K562 (cell line): Measurements from ENCODE around the gene TF. TPM values are rescaled to one million over a fixed set of nuclear protein-coding genes. Genes with fewer than 3 reads are reported as not detected.

Experiments
- ATAC-seq: fragments of 200-7000 bp; cut with Tn5 transposase; 3 replicates; pipeline ENCODE4 v1.9.1; 2020; ENCODE audit warnings: moderate library complexity
- BruUV-seq: library from RNA; stranded (reverse); fragments of 400-500 nt; replicated peaks from 2 replicates; lab custom pipeline; 2021; lab: Mats Ljungman, UMichigan
- CTCF ChIA-PET: fragments of 300-600 bp; formaldehyde crosslinking; extraction: SDS; loops from one replicate; lab custom pipeline; 2021; ENCODE audit warnings: low intra/inter-chr PET ratio; lab: Yijun Ruan, JAX
- POLR2A ChIA-PET: fragments of 300-600, 350-650 bp; sonication (Branson Sonifier 250); formaldehyde crosslinking; extraction: SDS; loops from one replicate; lab custom pipeline; 2021; ENCODE audit warnings: antibody characterized with exemption, inconsistent platforms; lab: Yijun Ruan, JAX
- DNase-seq, 4 experiments: peaks; one replicate each; pipeline versions ENCODE4 v3.0.0 to v3.0.0-alpha.2; 2011 to 2018; ENCODE audit warnings: low spot score in 3 of 4, mixed read lengths in 3 of 4; ENCODE audit errors: extremely low read depth in 1 of 4
- FAIRE-seq: peaks from 2 replicates; lab custom pipeline; 2011; peaks lifted over from hg19 to GRCh38; lab: Jason Lieb, UNC
- H2AFZ ChIP-seq: 2 replicates; pipeline ENCODE4 v1.6.0; 2011; ENCODE audit warnings: low read depth, low read length, control low read depth, inconsistent platforms
- H3K27ac ChIP-seq: fragments of 200-600 bp; 3 replicates; pipeline ENCODE4 v1.8.0; 2011; ENCODE audit warnings: low read depth, mild to moderate bottlenecking, control low read depth, inconsistent platforms, low read length, moderate library complexity, mixed read lengths; ENCODE audit errors: extremely low read depth
- H3K27me3 ChIP-seq, 2 experiments: fragments of 300-600 bp in 1 of 2; 2 replicates in 1 of 2; 3 replicates in 1 of 2; pipeline versions ENCODE4 v1.6.0 to v1.8.0; 2011; ENCODE audit warnings: inconsistent platforms in 2 of 2, low read length in 2 of 2, mild to moderate bottlenecking in 1 of 2, mixed read lengths in 1 of 2, moderate library complexity in 1 of 2; ENCODE audit not compliant: control insufficient read depth in 2 of 2, insufficient read depth in 2 of 2
- H3K36me3 ChIP-seq: fragments of 300-600 bp; 3 replicates; pipeline ENCODE4 v1.8.0; 2011; ENCODE audit warnings: mild to moderate bottlenecking, low read length, inconsistent platforms; ENCODE audit not compliant: control insufficient read depth, insufficient read depth
- H3K4me1 ChIP-seq, 2 experiments: fragments of 200-600 bp in 1 of 2; replicated peaks in 1 of 2; 2 replicates in 1 of 2; 3 replicates in 1 of 2; pipeline versions ENCODE4 v1.5.1 to v1.8.0; 2011; ENCODE audit warnings: inconsistent platforms in 2 of 2, low read length in 2 of 2, mild to moderate bottlenecking in 1 of 2, mixed read lengths in 1 of 2, moderate library complexity in 1 of 2; ENCODE audit not compliant: control insufficient read depth in 2 of 2, insufficient read depth in 2 of 2
- H3K4me2 ChIP-seq: 2 replicates; pipeline ENCODE4 v1.6.1; 2011; ENCODE audit warnings: low read length, control low read depth, inconsistent platforms, mixed read lengths; ENCODE audit not compliant: insufficient read depth
- H3K4me3 ChIP-seq: fragments of 200-600 bp; sonication (generic), shearing (Covaris generic); 2 replicates; pipeline ENCODE4 v1.5.1; 2016; ENCODE audit warnings: control low read depth, inconsistent platforms
- H3K79me2 ChIP-seq: fragments of 200-600 bp; 3 replicates; pipeline ENCODE4 v1.8.0; 2011; ENCODE audit warnings: low read length, inconsistent platforms; ENCODE audit not compliant: control insufficient read depth, insufficient read depth
- H3K9ac ChIP-seq, 2 experiments: 2 replicates each; pipeline versions ENCODE4 v1.6.0 to v1.6.1; 2011; ENCODE audit warnings: low read depth in 2 of 2, low read length in 2 of 2, control low read depth in 1 of 2, inconsistent platforms in 1 of 2, mild to moderate bottlenecking in 1 of 2, mixed read lengths in 1 of 2; ENCODE audit not compliant: insufficient read depth in 1 of 2
- H3K9me1 ChIP-seq: one replicate; pipeline ENCODE4 v1.6.0; 2011; ENCODE audit warnings: inconsistent platforms, mild to moderate bottlenecking, low read length, moderate library complexity; ENCODE audit not compliant: control insufficient read depth, insufficient read depth
- H3K9me3 ChIP-seq: replicated peaks from 2 replicates; pipeline ENCODE4 v1.5.1; 2011; ENCODE audit warnings: low read depth, low read length, inconsistent platforms; ENCODE audit not compliant: control insufficient read depth, insufficient read depth
- H4K20me1 ChIP-seq: replicated peaks from 2 replicates; pipeline ENCODE4 v1.6.1; 2011; ENCODE audit warnings: low read length, inconsistent platforms, mixed read lengths; ENCODE audit not compliant: control insufficient read depth, insufficient read depth
- ARID1B ChIP-seq: fragments of 450-650 bp; IDR thresholded peaks from 2 replicates; pipeline ENCODE4 v1.6.1; 2016; ENCODE audit warnings: antibody characterized with exemption, mild to moderate bottlenecking, inconsistent platforms
- ASH1L ChIP-seq: fragments of 450-650 bp; IDR thresholded peaks from 2 replicates; pipeline ENCODE4 v1.6.1; 2018; ENCODE audit warnings: borderline replicate concordance, mild to moderate bottlenecking, low read depth; ENCODE audit not compliant: partially characterized antibody
- CBX5 ChIP-seq: IDR thresholded peaks from 2 replicates; pipeline ENCODE4 v1.6.1; 2014; ENCODE audit warnings: low read depth, borderline replicate concordance
- CHD7 ChIP-seq: fragments of 200-600 bp; sonication (generic); IDR thresholded peaks from one replicate; pipeline ENCODE4 v1.6.1; 2012; ENCODE audit warnings: mild to moderate bottlenecking, low read depth, low read length, inconsistent platforms
- HNRNPUL1 ChIP-seq: fragments of 200-400 bp; formaldehyde crosslinking; IDR thresholded peaks from 2 replicates; pipeline ENCODE4 v1.6.1; 2017; ENCODE audit warnings: low read length
- NFE2 ChIP-seq: IDR thresholded peaks from 2 replicates; pipeline ENCODE4 v1.6.1; 2014; ENCODE audit warnings: antibody characterized with exemption, low read depth
- SP2 ChIP-seq: IDR thresholded peaks from 2 replicates; pipeline ENCODE4 v1.6.1; 2011; ENCODE audit warnings: mild to moderate bottlenecking, low read depth, low read length, moderate library complexity; ENCODE audit not compliant: poor library complexity, severe bottlenecking; ENCODE audit errors: extremely low read depth
- STAT5B ChIP-seq: fragments of 250-450 bp; sonication (Bioruptor Pico); IDR thresholded peaks from 2 replicates; pipeline ENCODE4 v1.8.0; 2021; ENCODE audit warnings: mild to moderate bottlenecking, inconsistent platforms
- TAF9B ChIP-seq: fragments of 450-650 bp; IDR thresholded peaks from 2 replicates; pipeline ENCODE4 v1.6.1; 2018; ENCODE audit warnings: mild to moderate bottlenecking; ENCODE audit not compliant: partially characterized antibody
- ZKSCAN8 ChIP-seq: fragments of 200-800 bp; sonication (Bioruptor generic); IDR thresholded peaks from 2 replicates; pipeline ENCODE4 v1.6.1; 2016; ENCODE audit warnings: missing genetic modification characterization, missing compliant biosample characterization
- ZNF23 ChIP-seq: fragments of 250-450 bp; sonication (Bioruptor Pico); IDR thresholded peaks from 2 replicates; pipeline ENCODE4 v1.4.0; 2020; ENCODE audit warnings: mild to moderate bottlenecking
- WGBS: fragments of 100-300 bp; shearing (Covaris generic); methylation state at CpG from one replicate; pipeline ENCODE4 v1.1.6; 2016; ENCODE audit warnings: low coverage, mixed read lengths; ENCODE audit not compliant: insufficient coverage; ENCODE audit errors: missing lambda C conversion rate; 5-methylcytosine and 5-hydroxymethylcytosine counted together
- in situ Hi-C: fragments of 300-500 bp; cut with MboI; formaldehyde crosslinking; loops from 4 replicates; pipeline ENCODE4 v1.15.0; 2018; ENCODE audit warnings: inconsistent platforms, mixed read lengths
- intact Hi-C: fragments of 100-400 bp; cut with micrococcal nuclease; formaldehyde crosslinking; loops from 2 replicates; pipeline ENCODE4 v1.14.2; 2022
- polyA plus RNA-seq, 8 experiments: library from polyadenylated mRNA; depleted of rRNA in 4 of 8; stranded (reverse) in 5 of 8; unstranded in 3 of 8; fragments of >200 nt; fragmentation: Nextera tagmentation in 2 of 8; fragmentation: Illumina TruSeq in 1 of 8; extraction: Ambion mirVana in 2 of 8; extraction: Trizol in 1 of 8; gene quantifications; 2 replicates each; pipeline versions ENCODE4 v1.2.1 to v1.2.3, GENCODE V29; 2011 to 2014; ENCODE audit warnings: inconsistent platforms in 1 of 8, missing spikeins in 1 of 8
- total RNA-seq, 7 experiments: library from RNA; depleted of rRNA in 6 of 7; stranded (reverse); fragments of >200 nt in 6 of 7; fragmentation: Illumina TruSeq in 2 of 7; extraction: Trizol in 2 of 7; gene quantifications; 2 replicates each; pipeline versions ENCODE4 v1.2.1 to v1.2.3, GENCODE V29; 2011 to 2021; ENCODE audit warnings: low replicate concordance in 1 of 7

The TF gene
- total and polyA plus RNA-seq, 9 of the 15 experiments (the other 6 are each of a cell fraction or from before 2014, with no cell fraction given) = 0.09 to 9.2 (median 3.1) TPM

GRCh38 chr3:133828576-133829309, 82.5 kb downstream of the TF start:
- CTCF ChIA-PET = no interaction called here
- in situ Hi-C loops = no loop called here
- TF ChIP-seq CBX5 (no peak), NFE2 (no peak), CHD7 (no peak), ZKSCAN8 (CRISPR knock-in tag) (no peak), SP2 (peak; percentile 43), ARID1B (no peak), ASH1L (peak; percentile 19), ZNF23 (CRISPR knock-in tag) (no peak), TAF9B (no peak), HNRNPUL1 (no peak), STAT5B (CRISPR knock-in tag) (no peak)

More at GRCh38 chr3:133828576-133829309, 82.5 kb downstream of the TF start:
- Histone ChIP-seq H3K4me3 (no peak overlapping the region), H3K9ac (peak overlapping the region in 1 of 2 experiments; percentile 66; a peak in 1 of 4 replicates), H3K27ac (no peak overlapping the region), H3K9me1 (no peaks in the 10 kb centered on the region), H3K4me2 (peak overlapping the region; percentile 30; the same call in 1 of the 2 replicates), H2AFZ (no peak overlapping the region), H3K36me3 (peaks cover 14% of the 10 kb centered on the region; the same call in 2 of the 3 replicates), H4K20me1 (no peaks in the 10 kb centered on the region), H3K27me3 (no peaks in the 10 kb centered on the region), H3K4me1 (peaks cover 0 to 5% of the 10 kb centered on the region in 2 experiments; a peak in 2 of 5 replicates), H3K79me2 (no peaks in the 10 kb centered on the region), H3K9me3 (no peaks in the 10 kb centered on the region)
- WGBS = 14% methylated on average over 11 of the region's 12 CpGs
- intact Hi-C loops = no loop called here
- POLR2A ChIA-PET = interaction anchor here (1.2 to 1.3 kb wide), 2 partner anchors 11 to 15 kb away, joined by 4 to 5 read pairs; no protein-coding TSS in a partner anchor
- peak; percentile 70 for FAIRE-seq
- peak; percentile 99 for ATAC-seq
- DNase-seq = peak; percentile 70 to 82 (median 80)
- no TSS peak for BruUV-seq
